PC-3 (cell line): Measurements from ENCODE around the gene CAPN13. TPM values are rescaled to one million over a fixed set of nuclear protein-coding genes. Genes with fewer than 3 reads are reported as not detected.

ENCODE experiments used
- ATAC-seq: fragments of 200-7000 bp; cut with Tn5 transposase; 2 replicates; pipeline ENCODE4 v1.9.1; 2020; ENCODE audit warnings: mild to moderate bottlenecking, moderate library complexity
- BruUV-seq: library from RNA; stranded (reverse); fragments of 400-500 nt; replicated peaks from 2 replicates; lab custom pipeline; 2021; lab: Mats Ljungman, UMichigan
- CTCF ChIA-PET: fragments of 300-600 bp; sonication (Branson Sonifier 250); formaldehyde crosslinking; loops from one replicate; lab custom pipeline; 2022; ENCODE audit warnings: antibody characterized with exemption; lab: Charles Lee
- POLR2A ChIA-PET: fragments of 300-600 bp; sonication (Branson Sonifier 250); formaldehyde crosslinking; loops from one replicate; lab custom pipeline; 2022; ENCODE audit warnings: antibody characterized with exemption; ENCODE audit not compliant: unreplicated experiment; lab: Charles Lee
- DNase-seq: peaks from one replicate; pipeline ENCODE4 v3.0.0-alpha.2; 2015
- H2AFZ ChIP-seq: fragments of 300-600 bp; sonication (generic); 2 replicates; pipeline ENCODE4 v1.6.0; 2016; ENCODE audit warnings: antibody characterized with exemption, low read length
- H3F3A ChIP-seq: fragments of 300-600 bp; sonication (generic); one replicate; pipeline ENCODE4 v1.6.0; 2017; ENCODE audit warnings: antibody characterized with exemption, low read length, control low read depth, mild to moderate bottlenecking; ENCODE audit not compliant: unreplicated experiment
- H3K27ac ChIP-seq: fragments of 300-600 bp; sonication (generic); 2 replicates; pipeline ENCODE4 v1.5.1; 2016; ENCODE audit warnings: mild to moderate bottlenecking, low read length
- H3K27me3 ChIP-seq: fragments of 300-600 bp; sonication (generic); 2 replicates; pipeline ENCODE4 v1.6.1; 2016; ENCODE audit warnings: low read length, mixed read lengths
- H3K36me3 ChIP-seq: fragments of 300-600 bp; sonication (generic); 2 replicates; pipeline ENCODE4 v1.6.1; 2016; ENCODE audit warnings: low read depth, mixed run types, low read length, mixed read lengths
- H3K4me1 ChIP-seq: fragments of 300-600 bp; sonication (generic); 2 replicates; pipeline ENCODE4 v1.5.1; 2016; ENCODE audit warnings: low read length; ENCODE audit not compliant: insufficient read depth
- H3K4me2 ChIP-seq: fragments of 300-600 bp; sonication (generic); 2 replicates; pipeline ENCODE4 v1.6.0; 2016; ENCODE audit warnings: low read length
- H3K4me3 ChIP-seq: fragments of 300-600 bp; sonication (generic); 2 replicates; pipeline ENCODE4 v1.5.1; 2016; ENCODE audit warnings: mild to moderate bottlenecking, low read length, mixed read lengths
- H3K79me2 ChIP-seq: fragments of 300-600 bp; sonication (generic); 2 replicates; pipeline ENCODE4 v1.6.1; 2017; ENCODE audit warnings: low read length, mixed read lengths
- H3K9ac ChIP-seq: fragments of 300-600 bp; sonication (generic); 2 replicates; pipeline ENCODE4 v1.6.0; 2016; ENCODE audit warnings: mild to moderate bottlenecking, low read length
- H3K9me2 ChIP-seq: fragments of 300-600 bp; sonication (generic); replicated peaks from 2 replicates; pipeline ENCODE4 v1.6.1; 2016; ENCODE audit warnings: mixed run types, low read length, mixed read lengths
- H3K9me3 ChIP-seq: fragments of 300-600 bp; sonication (generic); 2 replicates; pipeline ENCODE4 v1.6.1; 2016; ENCODE audit warnings: low read length, mixed read lengths
- H4K20me1 ChIP-seq: fragments of 300-600 bp; sonication (generic); 2 replicates; pipeline ENCODE4 v1.6.1; 2016; ENCODE audit warnings: low read length, mixed read lengths
- CTCF ChIP-seq: fragments of 300-600 bp; sonication (generic); conservative IDR thresholded peaks from 2 replicates; pipeline ENCODE4 v1.5.1; 2017; ENCODE audit warnings: antibody characterized with exemption, low read depth, mild to moderate bottlenecking, low read length
- EZH2 ChIP-seq: fragments of 300-600 bp; sonication (generic); IDR thresholded peaks from one replicate; pipeline ENCODE4 v1.6.1; 2017; ENCODE audit warnings: antibody characterized with exemption, mild to moderate bottlenecking, low read length; ENCODE audit not compliant: unreplicated experiment
- EZH2phosphoT487 ChIP-seq: fragments of 300-600 bp; sonication (generic); IDR thresholded peaks from 2 replicates; pipeline ENCODE4 v1.6.1; 2018; ENCODE audit warnings: mild to moderate bottlenecking, antibody characterized with exemption, low read length, borderline replicate concordance
- intact Hi-C: fragments of 100-400 bp; cut with micrococcal nuclease; formaldehyde crosslinking; loops from 2 replicates; pipeline ENCODE4 v1.9.0; 2023
- total RNA-seq: library from RNA; depleted of rRNA; stranded (reverse); fragments of >200 nt; gene quantifications from 2 replicates; pipeline ENCODE4 v1.2.3, GENCODE V29; 2014

The CAPN13 gene
- total RNA-seq, 1 experiment from 2014 or later: 0.44 TPM

- H3K79me2 ChIP-seq: no peaks in the 10 kb centered on the region
Observed at GRCh38 chr2:30764021-30764800, 43.0 kb downstream of the CAPN13 start.

DNA sequence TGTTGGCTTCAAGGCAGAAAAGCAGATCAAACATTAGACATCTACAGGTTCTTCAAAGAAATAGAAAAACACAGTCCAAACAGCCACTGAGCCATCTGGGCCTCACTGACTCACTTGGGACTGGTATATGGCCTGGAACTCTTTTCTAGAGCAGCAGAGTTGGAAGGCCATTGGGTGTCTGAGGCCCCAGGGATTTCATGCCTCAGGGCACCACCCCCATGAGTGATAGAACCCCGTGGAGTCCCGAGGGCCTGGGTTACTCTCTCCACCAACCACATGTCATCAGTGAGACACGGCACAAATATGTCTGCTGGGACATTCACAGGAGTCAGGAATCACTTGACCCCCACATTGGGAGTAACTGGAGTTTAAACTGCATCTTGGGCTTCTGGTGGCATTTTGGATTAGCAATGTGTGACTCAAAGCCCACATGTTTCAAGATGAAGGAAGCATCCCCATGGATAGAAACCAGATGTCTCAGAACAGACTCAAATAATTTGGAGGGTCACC is 44.0 kb downstream of the CAPN13 start:
- Histone ChIP-seq H3F3A (no peaks in the 10 kb centered on the region), H3K9me2 (no peaks in the 10 kb centered on the region), H3K27me3 (peaks cover 55% of the 10 kb centered on the region), H3K4me2 (no peak overlapping the region), H3K9me3 (no peaks in the 10 kb centered on the region), H2AFZ (no peak overlapping the region), H3K9ac (no peak overlapping the region), H3K36me3 (no peaks in the 10 kb centered on the region), H3K79me2 (no peaks in the 10 kb centered on the region), H4K20me1 (no peaks in the 10 kb centered on the region), H3K4me3 (no peak overlapping the region), H3K4me1 (no peaks in the 10 kb centered on the region), H3K27ac (no peak overlapping the region)
- ChIA-PET POLR2A (no interaction called here), CTCF (no interaction called here)
- DNase-seq (no peak), ATAC-seq (no peak)
- intact Hi-C loops: no loop called here
- BruUV-seq: no TSS peak
- no peak for TF ChIP-seq EZH2
- no peak for TF ChIP-seq EZH2phosphoT487
- no peak for TF ChIP-seq CTCF

More at GRCh38 chr2:30764021-30764800, 43.0 kb downstream of the CAPN13 start:
- no peak overlapping the region for H3K4me3 ChIP-seq
- no peaks in the 10 kb centered on the region for H3K36me3 ChIP-seq
- BruUV-seq: no TSS peak
- ChIA-PET CTCF (no interaction called here), POLR2A (no interaction called here)
- DNase-seq (no peak), ATAC-seq (no peak)
- H2AFZ ChIP-seq: no peak overlapping the region
- intact Hi-C loops: no loop called here
- no peaks in the 10 kb centered on the region for H4K20me1 ChIP-seq
- TF ChIP-seq EZH2phosphoT487: no peak
- H3K9ac ChIP-seq: no peak overlapping the region
- peaks cover 62% of the 10 kb centered on the region for H3K27me3 ChIP-seq
- H3K4me1 ChIP-seq: no peaks in the 10 kb centered on the region
- no peaks in the 10 kb centered on the region for H3F3A ChIP-seq
- H3K9me3 ChIP-seq: no peaks in the 10 kb centered on the region
- no peak overlapping the region for H3K4me2 ChIP-seq
- no peak overlapping the region for H3K27ac ChIP-seq
- no peaks in the 10 kb centered on the region for H3K9me2 ChIP-seq

- intact Hi-C loops: no loop called here
- H3K36me3 ChIP-seq: no peaks in the 10 kb centered on the region
- H3K9me2 ChIP-seq: no peaks in the 10 kb centered on the region
- H3K4me2 ChIP-seq: no peak overlapping the region
- H3K79me2 ChIP-seq: no peaks in the 10 kb centered on the region
- H3F3A ChIP-seq: no peaks in the 10 kb centered on the region
- no peak overlapping the region for H3K9ac ChIP-seq
- H3K27ac ChIP-seq: no peak overlapping the region
- TF ChIP-seq CTCF: no peak
- no peak for TF ChIP-seq EZH2
- no peak for TF ChIP-seq EZH2phosphoT487
- H3K27me3 ChIP-seq: peaks cover 35% of the 10 kb centered on the region
- ChIA-PET POLR2A (no interaction called here), CTCF (no interaction called here)
- H2AFZ ChIP-seq: no peak overlapping the region
- no peak overlapping the region for H3K4me3 ChIP-seq
- no peaks in the 10 kb centered on the region for H4K20me1 ChIP-seq
- BruUV-seq: no TSS peak
- DNase-seq (no peak), ATAC-seq (no peak)
- no peaks in the 10 kb centered on the region for H3K9me3 ChIP-seq
- peaks cover 4% of the 10 kb centered on the region for H3K4me1 ChIP-seq
Observed at GRCh38 chr2:30761226-30761625, 46.0 kb downstream of the CAPN13 start.
